HK-2 (cell line): ENCODE results near the gene KCTD6.
"Not testable (repeated sequence)": the region's sequence is repeated elsewhere in the genome, so short reads cannot be mapped to it uniquely, and the experiment has no call there.

Experiments used
- DNase-seq: peaks from one replicate; pipeline ENCODE4 v3.0.0-alpha.2; 2018; ENCODE audit not compliant: unreplicated experiment

KCTD6 gene

GRCh38 chr3:58524326-58524888 lies 32.5 kb downstream of the KCTD6 start:
- no peak for DNase-seq

GRCh38 chr3:58526515-58526957 lies 34.6 kb downstream of the KCTD6 start:
- peak; percentile 16 for DNase-seq

- not testable (repeated sequence) for DNase-seq
These were observed 35.5 kb downstream of the KCTD6 start for GRCh38 chr3:58527440-58527839.

- DNase-seq = peak; percentile 14
These were observed 36.7 kb downstream of the KCTD6 start for GRCh38 chr3:58528629-58529028.

GRCh38 chr3:58529516-58530353 lies 37.8 kb downstream of the KCTD6 start:
- DNase-seq = no peak

- no peak for DNase-seq
These were observed 38.5 kb downstream of the KCTD6 start for GRCh38 chr3:58530354-58530865.

- DNase-seq = no peak
These were observed 39.7 kb downstream of the KCTD6 start for GRCh38 chr3:58531555-58531954.

- DNase-seq = no peak
These were observed 40.1 kb downstream of the KCTD6 start for GRCh38 chr3:58531956-58532355.

GRCh38 chr3:58532794-58533220 lies 40.9 kb downstream of the KCTD6 start:
- peak; percentile 74 for DNase-seq

- no peak for DNase-seq
These were observed 42.9 kb downstream of the KCTD6 start for GRCh38 chr3:58534592-58535494.

GRCh38 chr3:58535531-58536500 lies 43.9 kb downstream of the KCTD6 start:
- DNase-seq = no peak

- no peak for DNase-seq
These were observed 44.9 kb downstream of the KCTD6 start, which contains the start of gene ACOX2 for GRCh38 chr3:58536501-58537411. TSS of gene ACOX2 (minus strand) at chr3:58537190. CDS start at chr3:58535106, 2,084 bp downstream.

- no peak for DNase-seq
These were observed 45.8 kb downstream of the KCTD6 start for GRCh38 chr3:58537412-58538301.

- DNase-seq = no peak
These were observed 47.7 kb downstream of the KCTD6 start for GRCh38 chr3:58539626-58540025.

GRCh38 chr3:58540176-58540858 lies 48.4 kb downstream of the KCTD6 start:
- DNase-seq = no peak

GRCh38 chr3:58544541-58544940 lies 52.6 kb downstream of the KCTD6 start:
- no peak for DNase-seq

GRCh38 chr3:58551636-58552180 lies 59.8 kb downstream of the KCTD6 start:
- DNase-seq = no peak
